GM23338 (cell line): ENCODE results near the gene NET1. TPM values are rescaled to one million over a fixed set of nuclear protein-coding genes. Genes with fewer than 3 reads are reported as not detected.

ENCODE experiments used
- EZH2phosphoT487 ChIP-seq: fragments of 200-600 bp; sonication (generic); IDR thresholded peaks from one replicate; pipeline ENCODE4 v1.8.1; 2018; ENCODE audit warnings: antibody characterized with exemption; ENCODE audit not compliant: unreplicated experiment
- JUNB ChIP-seq: IDR thresholded peaks from one replicate; pipeline ENCODE4 v1.6.1; 2016; ENCODE audit warnings: antibody characterized with exemption; ENCODE audit not compliant: unreplicated experiment
- NANOG ChIP-seq: IDR thresholded peaks from 2 replicates; pipeline ENCODE4 v1.6.1; 2016; ENCODE audit warnings: antibody characterized with exemption, borderline replicate concordance
- POLR2AphosphoS5 ChIP-seq: IDR thresholded peaks from 2 replicates; pipeline ENCODE4 v1.6.1; 2016; ENCODE audit warnings: antibody characterized with exemption, low read depth
- ZNF114 ChIP-seq: fragments of 250-450 bp; sonication (Bioruptor Pico); IDR thresholded peaks from 2 replicates; pipeline ENCODE4 v1.5.0; 2020; ENCODE audit warnings: mild to moderate bottlenecking, moderate library complexity
- ZNF331 ChIP-seq: fragments of 250-450 bp; sonication (Bioruptor Pico); IDR thresholded peaks from 2 replicates; pipeline ENCODE4 v1.5.0; 2020; ENCODE audit warnings: low read depth, mild to moderate bottlenecking, moderate library complexity
- polyA plus RNA-seq: library from polyadenylated mRNA; unstranded; fragments of >200 nt; fragmentation: Nextera tagmentation; extraction: Ambion mirVana; gene quantifications from 2 replicates; pipeline ENCODE4 v1.2.1, GENCODE V29; 2016
- total RNA-seq: library from RNA; depleted of rRNA; stranded (reverse); fragments of >200 nt; shearing (Covaris generic); gene quantifications from 2 replicates; pipeline ENCODE4 v1.2.3, GENCODE V29; 2014
- TF ChIP-seq, protein P1 (sequence below): fragments of 250-450 bp; sonication (Bioruptor Pico); IDR thresholded peaks from 2 replicates; pipeline ENCODE4 v1.5.0; 2020; ENCODE audit warnings: mild to moderate bottlenecking, moderate library complexity
- TF ChIP-seq, protein P2 (sequence below): IDR thresholded peaks from 2 replicates; pipeline ENCODE4 v1.6.1; 2016; ENCODE audit warnings: antibody characterized with exemption
- TF ChIP-seq, protein P3 (sequence below), 2 experiments: fragments of 200-600 bp in 1 of 2; sonication (generic) in 1 of 2; conservative IDR thresholded peaks; 2 replicates each; pipeline versions ENCODE4 v1.5.1 to v1.6.1; 2016 to 2017; ENCODE audit warnings: antibody characterized with exemption in 2 of 2, low read depth in 2 of 2, mild to moderate bottlenecking in 2 of 2, moderate library complexity in 1 of 2

The NET1 gene
- total and polyA plus RNA-seq, 2 experiments from 2014 or later = 47.9 to 93.9 TPM

GRCh38 chr10:5491477-5491876, 79.1 kb downstream of the NET1 start (continued):
- TF ChIP-seq, protein P1, sequence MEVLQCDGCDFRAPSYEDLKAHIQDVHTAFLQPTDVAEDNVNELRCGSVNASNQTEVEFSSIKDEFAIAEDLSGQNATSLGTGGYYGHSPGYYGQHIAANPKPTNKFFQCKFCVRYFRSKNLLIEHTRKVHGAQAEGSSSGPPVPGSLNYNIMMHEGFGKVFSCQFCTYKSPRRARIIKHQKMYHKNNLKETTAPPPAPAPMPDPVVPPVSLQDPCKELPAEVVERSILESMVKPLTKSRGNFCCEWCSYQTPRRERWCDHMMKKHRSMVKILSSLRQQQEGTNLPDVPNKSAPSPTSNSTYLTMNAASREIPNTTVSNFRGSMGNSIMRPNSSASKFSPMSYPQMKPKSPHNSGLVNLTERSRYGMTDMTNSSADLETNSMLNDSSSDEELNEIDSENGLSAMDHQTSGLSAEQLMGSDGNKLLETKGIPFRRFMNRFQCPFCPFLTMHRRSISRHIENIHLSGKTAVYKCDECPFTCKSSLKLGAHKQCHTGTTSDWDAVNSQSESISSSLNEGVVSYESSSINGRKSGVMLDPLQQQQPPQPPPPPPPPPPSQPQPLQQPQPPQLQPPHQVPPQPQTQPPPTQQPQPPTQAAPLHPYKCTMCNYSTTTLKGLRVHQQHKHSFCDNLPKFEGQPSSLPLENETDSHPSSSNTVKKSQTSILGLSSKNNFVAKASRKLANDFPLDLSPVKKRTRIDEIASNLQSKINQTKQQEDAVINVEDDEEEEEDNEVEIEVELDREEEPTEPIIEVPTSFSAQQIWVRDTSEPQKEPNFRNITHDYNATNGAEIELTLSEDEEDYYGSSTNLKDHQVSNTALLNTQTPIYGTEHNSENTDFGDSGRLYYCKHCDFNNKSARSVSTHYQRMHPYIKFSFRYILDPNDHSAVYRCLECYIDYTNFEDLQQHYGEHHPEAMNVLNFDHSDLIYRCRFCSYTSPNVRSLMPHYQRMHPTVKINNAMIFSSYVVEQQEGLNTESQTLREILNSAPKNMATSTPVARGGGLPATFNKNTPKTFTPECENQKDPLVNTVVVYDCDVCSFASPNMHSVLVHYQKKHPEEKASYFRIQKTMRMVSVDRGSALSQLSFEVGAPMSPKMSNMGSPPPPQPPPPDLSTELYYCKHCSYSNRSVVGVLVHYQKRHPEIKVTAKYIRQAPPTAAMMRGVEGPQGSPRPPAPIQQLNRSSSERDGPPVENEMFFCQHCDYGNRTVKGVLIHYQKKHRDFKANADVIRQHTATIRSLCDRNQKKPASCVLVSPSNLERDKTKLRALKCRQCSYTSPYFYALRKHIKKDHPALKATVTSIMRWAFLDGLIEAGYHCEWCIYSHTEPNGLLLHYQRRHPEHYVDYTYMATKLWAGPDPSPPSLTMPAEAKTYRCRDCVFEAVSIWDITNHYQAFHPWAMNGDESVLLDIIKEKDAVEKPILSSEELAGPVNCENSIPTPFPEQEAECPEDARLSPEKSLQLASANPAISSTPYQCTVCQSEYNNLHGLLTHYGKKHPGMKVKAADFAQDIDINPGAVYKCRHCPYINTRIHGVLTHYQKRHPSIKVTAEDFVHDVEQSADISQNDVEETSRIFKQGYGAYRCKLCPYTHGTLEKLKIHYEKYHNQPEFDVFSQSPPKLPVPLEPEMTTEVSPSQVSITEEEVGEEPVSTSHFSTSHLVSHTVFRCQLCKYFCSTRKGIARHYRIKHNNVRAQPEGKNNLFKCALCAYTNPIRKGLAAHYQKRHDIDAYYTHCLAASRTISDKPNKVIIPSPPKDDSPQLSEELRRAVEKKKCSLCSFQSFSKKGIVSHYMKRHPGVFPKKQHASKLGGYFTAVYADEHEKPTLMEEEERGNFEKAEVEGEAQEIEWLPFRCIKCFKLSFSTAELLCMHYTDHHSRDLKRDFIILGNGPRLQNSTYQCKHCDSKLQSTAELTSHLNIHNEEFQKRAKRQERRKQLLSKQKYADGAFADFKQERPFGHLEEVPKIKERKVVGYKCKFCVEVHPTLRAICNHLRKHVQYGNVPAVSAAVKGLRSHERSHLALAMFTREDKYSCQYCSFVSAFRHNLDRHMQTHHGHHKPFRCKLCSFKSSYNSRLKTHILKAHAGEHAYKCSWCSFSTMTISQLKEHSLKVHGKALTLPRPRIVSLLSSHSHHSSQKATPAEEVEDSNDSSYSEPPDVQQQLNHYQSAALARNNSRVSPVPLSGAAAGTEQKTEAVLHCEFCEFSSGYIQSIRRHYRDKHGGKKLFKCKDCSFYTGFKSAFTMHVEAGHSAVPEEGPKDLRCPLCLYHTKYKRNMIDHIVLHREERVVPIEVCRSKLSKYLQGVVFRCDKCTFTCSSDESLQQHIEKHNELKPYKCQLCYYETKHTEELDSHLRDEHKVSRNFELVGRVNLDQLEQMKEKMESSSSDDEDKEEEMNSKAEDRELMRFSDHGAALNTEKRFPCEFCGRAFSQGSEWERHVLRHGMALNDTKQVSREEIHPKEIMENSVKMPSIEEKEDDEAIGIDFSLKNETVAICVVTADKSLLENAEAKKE (CRISPR knock-in tag) = no peak
- TF ChIP-seq POLR2AphosphoS5 = no peak
- TF ChIP-seq EZH2phosphoT487 = no peak
- TF ChIP-seq ZNF331 (CRISPR knock-in tag) = no peak
- TF ChIP-seq, protein P2, sequence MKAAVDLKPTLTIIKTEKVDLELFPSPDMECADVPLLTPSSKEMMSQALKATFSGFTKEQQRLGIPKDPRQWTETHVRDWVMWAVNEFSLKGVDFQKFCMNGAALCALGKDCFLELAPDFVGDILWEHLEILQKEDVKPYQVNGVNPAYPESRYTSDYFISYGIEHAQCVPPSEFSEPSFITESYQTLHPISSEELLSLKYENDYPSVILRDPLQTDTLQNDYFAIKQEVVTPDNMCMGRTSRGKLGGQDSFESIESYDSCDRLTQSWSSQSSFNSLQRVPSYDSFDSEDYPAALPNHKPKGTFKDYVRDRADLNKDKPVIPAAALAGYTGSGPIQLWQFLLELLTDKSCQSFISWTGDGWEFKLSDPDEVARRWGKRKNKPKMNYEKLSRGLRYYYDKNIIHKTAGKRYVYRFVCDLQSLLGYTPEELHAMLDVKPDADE = no peak
- no peak for TF ChIP-seq NANOG
- TF ChIP-seq, protein P3, sequence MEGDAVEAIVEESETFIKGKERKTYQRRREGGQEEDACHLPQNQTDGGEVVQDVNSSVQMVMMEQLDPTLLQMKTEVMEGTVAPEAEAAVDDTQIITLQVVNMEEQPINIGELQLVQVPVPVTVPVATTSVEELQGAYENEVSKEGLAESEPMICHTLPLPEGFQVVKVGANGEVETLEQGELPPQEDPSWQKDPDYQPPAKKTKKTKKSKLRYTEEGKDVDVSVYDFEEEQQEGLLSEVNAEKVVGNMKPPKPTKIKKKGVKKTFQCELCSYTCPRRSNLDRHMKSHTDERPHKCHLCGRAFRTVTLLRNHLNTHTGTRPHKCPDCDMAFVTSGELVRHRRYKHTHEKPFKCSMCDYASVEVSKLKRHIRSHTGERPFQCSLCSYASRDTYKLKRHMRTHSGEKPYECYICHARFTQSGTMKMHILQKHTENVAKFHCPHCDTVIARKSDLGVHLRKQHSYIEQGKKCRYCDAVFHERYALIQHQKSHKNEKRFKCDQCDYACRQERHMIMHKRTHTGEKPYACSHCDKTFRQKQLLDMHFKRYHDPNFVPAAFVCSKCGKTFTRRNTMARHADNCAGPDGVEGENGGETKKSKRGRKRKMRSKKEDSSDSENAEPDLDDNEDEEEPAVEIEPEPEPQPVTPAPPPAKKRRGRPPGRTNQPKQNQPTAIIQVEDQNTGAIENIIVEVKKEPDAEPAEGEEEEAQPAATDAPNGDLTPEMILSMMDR (conservative IDR thresholded peaks at IDR 0.05; ENCODE audit: low read depth in 2 of 2) = no peak
- no peak for TF ChIP-seq JUNB
- no peak for TF ChIP-seq ZNF114 (CRISPR knock-in tag)
